Neural cell (in vitro differentiated cells): ENCODE results near the gene ZNF556.

Experiments used
- POLR2AphosphoS5 ChIP-seq: IDR thresholded peaks from 2 replicates; pipeline ENCODE4 v1.6.1; 2012
- REST ChIP-seq: IDR thresholded peaks from 2 replicates; pipeline ENCODE4 v1.6.1; 2012; ENCODE audit warnings: borderline replicate concordance

- TF ChIP-seq POLR2AphosphoS5 (no peak), REST (no peak)
These were observed 43.5 kb upstream of the ZNF556 start for GRCh38 chr19:2823646-2824045.
